Muscle of arm (tissue), 12 donors: ENCODE measurements around the gene LIN54. TPM values are rescaled to one million over a fixed set of nuclear protein-coding genes. Genes with fewer than 3 reads are reported as not detected.
"Not testable (repeated sequence)": the region's sequence is repeated elsewhere in the genome, so short reads cannot be mapped to it uniquely, and the experiment has no call there.

Experiments
- DNase-seq: peaks from one replicate; pipeline ENCODE4 v3.0.0-alpha.2; 2013
- polyA plus RNA-seq, 12 donors: library from polyadenylated mRNA; unstranded; fragments of 120-200 nt; gene quantifications; one replicate each; pipeline ENCODE4 v1.2.1, GENCODE V29; 2013; ENCODE audit not compliant: insufficient read length in 12 of 12

The LIN54 gene
- polyA plus RNA-seq, 12 donors: 7.2 to 13.0 (median 10.6) TPM; not detected in 1

DNA sequence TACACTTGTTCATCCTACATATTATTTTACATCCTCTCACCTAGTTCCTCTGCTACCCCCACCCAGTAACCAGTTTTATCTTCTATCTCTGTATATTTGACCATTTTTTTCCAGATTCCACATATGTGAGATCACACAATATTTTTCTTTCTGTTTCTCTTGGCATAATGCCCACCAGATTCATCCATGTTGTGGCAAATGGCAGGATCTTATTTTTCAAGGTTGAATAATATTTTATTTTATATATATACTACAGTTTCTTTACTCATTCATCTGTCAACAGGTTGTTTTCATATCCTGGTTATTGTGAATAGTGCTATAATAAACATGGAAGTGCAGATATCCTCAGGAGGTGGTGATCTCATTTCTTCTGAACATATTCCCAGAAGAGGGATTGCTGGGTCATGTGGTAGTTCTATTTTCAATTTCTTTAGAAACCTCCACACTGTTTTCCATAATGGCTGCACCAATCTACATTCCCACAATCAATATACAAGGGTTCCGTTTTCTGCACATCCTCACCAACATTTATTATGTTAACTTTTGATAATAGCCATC is 61.9 kb downstream of the LIN54 start:
- no peak for DNase-seq

DNA sequence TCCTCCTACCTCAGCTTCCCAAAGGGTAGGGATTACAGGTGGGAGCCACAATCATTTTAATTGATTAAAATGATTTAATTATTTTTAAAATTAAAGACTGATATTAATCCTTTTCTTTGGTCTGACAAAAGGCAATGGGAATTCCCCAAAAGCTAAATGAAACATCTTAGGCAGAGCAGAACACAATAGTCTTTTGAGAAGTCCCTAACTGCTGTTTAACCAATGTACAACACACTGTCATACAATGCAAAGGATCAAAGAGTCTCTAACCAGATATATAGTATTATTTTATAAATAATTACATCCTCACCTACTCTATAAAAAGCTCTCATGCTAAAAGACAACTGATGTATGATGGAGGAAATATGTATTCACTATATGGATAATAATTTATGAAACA is 63.1 kb downstream of the LIN54 start:
- DNase-seq: no peak

DNA sequence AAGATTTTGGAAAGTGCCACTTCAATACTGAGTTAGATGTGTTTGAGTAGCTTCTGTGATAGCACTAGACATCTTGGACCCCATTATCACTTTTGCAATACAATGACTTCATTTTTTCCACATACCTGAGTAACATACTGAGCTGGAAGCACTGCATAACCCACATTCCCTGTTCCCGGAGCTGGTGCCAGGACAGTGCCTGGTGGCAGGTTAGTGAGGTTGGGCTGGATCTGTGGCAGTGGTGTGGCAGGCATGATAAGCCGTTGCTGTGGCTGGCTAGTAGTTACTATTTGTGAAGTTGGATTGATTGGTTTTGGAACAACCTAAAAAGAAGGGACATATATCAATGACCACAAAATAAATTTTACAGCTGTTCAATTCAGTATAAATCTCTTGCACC is 71.2 kb downstream of the LIN54 start:
- DNase-seq: no peak

DNA sequence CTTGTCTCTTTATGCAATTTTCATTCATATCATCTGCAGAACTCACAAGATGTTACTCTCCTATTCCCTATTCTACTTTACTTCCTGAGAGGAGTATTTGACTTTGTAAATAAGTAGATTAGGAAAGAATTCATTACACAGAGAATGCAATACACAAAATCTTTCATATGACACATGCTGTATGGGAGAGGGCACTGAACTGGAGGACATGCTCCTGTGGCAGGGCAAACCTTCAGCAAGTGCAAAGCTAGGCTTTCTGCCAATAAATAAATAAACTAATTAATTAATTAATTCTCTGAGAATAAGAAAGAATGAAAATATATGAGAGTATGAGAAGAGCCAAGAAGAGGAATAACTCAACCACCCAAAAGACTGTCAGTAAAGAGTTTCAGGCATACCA is 76.2 kb downstream of the LIN54 start:
- no peak for DNase-seq

DNA sequence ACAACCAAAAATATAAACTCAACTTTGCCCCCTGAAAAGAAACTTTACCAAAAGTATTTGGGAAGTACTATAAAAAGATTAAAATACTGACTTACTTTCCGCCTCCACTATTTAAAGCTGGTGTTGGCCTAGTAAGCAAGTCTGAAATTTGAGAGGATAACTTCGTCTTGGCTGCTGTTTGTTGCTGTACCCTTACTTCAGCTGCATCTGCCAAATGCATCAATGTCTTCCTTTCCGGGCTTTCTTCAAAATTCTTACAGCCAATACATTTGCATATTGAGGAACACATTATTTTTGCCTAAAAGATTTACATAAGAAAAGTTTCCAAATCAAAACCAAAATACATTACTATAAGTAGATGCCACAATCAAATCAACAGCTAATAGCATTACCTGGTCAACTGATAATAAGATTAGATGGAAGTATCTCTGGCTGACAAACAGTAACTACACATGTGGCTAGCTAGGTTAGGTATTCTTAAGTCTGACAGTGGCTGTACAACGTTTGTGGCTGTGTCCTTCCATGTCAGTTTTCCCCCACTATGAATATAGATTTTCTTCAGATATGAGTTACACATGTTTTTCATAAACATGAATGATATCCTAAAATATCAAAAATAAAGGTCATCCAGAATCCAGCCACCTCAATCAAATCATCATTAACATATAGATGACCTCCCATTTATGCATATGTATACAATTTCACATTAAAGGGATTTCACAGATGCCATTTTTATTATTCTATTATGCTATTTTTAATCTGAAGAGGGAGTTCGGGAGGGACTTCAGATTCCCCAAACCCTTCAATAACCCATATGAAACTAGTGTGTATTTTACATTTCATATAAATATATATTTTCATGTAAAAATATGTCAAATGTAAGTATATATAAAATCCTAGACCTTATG is 79.5 kb downstream of the LIN54 start:
- peak; percentile 25 for DNase-seq

DNA sequence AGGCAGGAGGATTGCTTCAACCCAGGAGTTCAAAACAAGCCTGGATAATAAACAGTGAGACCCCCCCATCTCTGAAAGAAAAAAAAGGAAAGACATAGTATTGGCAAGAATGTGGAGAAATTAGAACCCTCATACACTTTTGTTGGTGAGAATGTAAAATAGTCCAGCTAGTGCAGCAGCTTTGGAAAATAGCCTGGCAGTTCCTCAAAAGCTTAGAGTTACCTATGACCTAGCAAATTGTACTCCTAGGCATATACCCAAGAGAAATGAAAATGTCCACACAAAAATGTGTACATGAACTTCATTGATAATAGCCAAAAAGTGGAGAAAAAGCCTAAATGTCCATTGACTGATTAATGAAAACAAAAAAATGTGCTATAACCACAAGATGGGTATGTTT is 88.8 kb downstream of the LIN54 start:
- no peak for DNase-seq

DNA sequence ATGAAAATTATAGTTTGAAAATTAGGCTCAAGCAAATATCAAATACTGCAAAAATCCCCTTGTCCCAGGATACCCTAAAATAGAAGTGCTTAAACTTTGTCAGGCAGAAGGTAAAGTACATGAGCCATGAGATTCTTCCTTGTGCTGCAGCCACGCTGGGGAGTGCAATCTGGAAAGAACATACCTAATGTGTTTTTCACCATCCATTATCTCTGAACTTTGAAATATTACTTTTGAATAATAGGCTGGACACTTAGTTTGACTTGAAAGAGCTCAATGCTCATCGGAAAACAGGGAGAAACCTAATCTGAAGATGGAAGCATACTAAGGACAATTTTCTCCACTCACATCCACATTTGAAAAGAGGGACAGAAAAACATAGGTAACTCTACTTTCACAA is 91.2 kb downstream of the LIN54 start:
- no peak for DNase-seq

DNA sequence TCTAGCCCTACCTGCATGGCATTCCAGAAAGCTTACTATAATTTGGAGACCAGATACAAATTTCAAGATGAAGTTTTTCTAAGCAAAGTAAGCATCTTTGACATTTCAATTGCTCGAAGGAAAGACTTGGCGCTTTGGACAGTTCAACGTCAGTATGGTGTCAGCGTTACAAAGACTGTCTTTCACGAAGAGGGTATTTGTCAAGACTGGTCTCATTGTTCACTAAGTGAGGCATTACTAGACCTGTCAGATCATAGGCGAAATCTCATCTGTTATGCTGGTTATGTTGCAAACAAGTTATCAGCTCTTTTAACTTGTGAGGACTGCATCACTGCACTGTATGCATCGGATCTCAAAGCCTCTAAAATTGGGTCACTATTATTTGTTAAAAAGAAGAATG is 92.5 kb downstream of the LIN54 start:
- no peak for DNase-seq

DNA sequence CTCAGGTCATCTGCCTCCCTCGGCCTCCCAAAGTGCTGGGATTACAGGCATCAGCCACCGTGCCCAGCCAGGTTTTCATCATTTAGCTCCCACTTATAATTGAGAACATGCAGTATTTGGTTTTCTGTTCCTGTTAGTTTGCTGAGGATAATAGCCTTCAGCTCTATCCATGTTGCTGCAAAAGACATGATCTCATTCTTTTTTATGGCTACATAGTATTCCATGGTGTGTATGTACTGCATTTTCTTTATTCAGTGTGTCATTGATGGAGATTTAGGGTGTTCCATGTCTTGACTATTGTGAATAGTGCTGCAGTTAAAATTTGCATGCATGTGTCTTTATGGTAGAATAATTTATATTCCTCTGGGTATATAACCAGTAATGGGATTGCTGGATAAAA is 96.7 kb downstream of the LIN54 start:
- DNase-seq: not testable (repeated sequence)

DNA sequence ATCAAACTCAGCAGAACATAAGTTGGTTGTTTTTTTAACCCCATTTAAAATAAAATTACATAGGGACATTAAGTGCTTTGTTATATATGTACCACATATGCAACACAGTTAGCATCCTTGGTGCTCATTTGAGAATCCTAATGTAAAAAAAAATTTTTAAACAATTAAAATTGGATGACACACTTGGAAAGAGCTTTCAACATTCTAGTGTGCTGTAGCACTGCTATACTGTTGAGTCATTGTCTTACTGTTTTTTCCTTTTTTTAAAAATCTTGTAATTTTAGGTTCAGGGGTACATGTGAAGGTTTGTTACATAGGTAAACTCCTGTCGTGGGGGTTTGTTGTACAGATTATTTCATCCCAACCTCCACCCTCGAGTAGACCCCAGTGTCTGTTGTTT is 97.3 kb downstream of the LIN54 start:
- no peak for DNase-seq

DNA sequence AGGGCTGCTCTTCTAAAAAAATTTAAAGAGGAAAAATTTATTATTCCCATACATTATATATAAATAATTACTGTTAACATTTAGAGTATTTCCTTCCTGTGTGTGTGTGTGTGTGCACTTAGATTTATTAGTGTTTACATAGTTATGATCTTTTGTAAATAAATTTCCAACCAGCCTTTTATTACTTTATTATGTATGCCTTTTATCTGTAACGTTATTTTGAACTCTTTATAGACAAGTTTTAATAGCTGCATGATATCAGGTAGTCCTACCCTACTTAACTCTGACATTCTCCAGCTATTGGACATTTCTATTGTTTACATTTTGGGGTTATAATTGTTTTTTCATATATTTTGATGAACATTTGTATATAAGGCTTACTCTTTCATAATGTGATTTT is 101.3 kb downstream of the LIN54 start:
- DNase-seq: no peak

DNA sequence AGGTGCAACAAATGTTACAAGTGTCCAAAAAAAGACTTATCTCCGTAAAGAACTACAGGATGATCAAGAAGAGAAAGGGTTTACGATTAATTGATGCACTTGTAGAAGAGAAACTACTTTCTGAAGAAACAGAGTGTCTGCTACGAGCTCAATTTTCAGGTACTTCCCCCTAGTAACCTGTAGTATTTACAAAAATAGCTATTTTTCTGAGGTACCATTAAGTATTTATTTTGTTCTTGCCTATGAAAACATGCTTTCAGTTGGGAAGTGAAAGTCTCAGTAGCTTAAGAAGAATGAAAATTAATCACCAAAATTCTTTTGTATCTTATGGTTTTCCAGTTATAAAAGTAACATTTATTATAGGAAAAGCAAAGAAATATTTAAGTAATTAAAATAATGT is 104.2 kb downstream of the LIN54 start:
- no peak for DNase-seq

DNA sequence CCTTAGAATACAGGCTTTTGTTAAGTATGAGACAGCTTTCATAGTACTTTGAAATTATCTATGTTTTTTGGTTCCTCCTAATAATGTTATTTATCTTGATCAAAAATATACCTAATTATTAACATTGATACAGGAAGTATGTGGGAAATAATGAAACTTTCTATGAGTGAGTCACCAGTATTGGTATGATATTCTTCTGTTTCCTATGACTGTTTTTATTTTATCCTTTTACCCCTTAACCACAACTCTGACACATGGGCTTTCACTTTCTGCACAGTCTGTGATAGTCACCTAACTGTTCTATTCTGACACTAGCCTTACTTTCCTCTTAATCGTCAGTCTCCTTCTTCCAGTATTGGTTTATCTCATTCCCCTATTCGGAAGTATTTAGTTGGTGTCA is 105.4 kb downstream of the LIN54 start:
- no peak for DNase-seq

DNA sequence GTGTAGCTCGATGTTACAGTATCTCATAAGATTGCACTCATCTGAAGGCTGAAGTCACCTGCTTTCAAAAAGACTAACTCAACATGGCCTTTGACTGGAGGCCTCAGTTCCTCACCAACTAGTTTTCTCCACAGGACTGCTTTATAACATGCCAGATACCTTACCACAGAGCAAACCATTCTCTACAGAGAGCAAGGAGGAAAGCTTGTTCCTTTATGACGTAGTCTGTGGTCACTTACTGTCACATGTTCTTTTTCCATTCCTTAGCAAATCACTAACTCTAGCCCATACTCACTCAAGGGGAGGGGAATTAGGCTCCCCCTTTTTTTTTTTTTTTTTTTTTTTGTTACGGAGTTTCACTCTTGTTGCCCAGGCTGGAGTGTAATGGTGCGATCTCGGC is 106.9 kb downstream of the LIN54 start:
- no peak for DNase-seq

DNA sequence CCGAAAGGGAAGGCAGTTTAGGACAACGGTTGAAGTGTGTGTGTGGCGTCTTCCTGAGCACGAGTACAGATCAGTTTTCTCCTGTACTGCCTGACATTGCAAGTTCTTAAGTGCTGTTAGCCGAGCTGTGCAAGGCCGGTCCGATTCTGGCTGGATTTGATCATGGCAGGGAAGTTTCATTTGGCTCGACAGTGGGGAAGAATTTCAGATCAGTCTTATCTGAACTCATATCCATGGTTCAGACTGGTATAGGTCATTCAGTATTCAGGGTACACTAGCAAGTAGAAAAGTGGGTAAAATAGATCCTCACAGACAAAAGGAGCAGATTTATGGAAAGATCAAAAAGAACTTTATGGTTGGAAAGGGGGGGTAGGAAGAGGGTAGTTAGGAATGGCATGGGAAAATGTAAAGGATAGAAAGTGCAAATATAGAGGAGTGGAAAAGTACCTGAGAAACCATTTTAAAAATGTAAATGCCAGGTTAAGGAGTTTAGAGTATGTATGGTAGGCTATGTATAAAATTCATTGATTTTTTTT is 109.4 kb downstream of the LIN54 start:
- DNase-seq: no peak

DNA sequence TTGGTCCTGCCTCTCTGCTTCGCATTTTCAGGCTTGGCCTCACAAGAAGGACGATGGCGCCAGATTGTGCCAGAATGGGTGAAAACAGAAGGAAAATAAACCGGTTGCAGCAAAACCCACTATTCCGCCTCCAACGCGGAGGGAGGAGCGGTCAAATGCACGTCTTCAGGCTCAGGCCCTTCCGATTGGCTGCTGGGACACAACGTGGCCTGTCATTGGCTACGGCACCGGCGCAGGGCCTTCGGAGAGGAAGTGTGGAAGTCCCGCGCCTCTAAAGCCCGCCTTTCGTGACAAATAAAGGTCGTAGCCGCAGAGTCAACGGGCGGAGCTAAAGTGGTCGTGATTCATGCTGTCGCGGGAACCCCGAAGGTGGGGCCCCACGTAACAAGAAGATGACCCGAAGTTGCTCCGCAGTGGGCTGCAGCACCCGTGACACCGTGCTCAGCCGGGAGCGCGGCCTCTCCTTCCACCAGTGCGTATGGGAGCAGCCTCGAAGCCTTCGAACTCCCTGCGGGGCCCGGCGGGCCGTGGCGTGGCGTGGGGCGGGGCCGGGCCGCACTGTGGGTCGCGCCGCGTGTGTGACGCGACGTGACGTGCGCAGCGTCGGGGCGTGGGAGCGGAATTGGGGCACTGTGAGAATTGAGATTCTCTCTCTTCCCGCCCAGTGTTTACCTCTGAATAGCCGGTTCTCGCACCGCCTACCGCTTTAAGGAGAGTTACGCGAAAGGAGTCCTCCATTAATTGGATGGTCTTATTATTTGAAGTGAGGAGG is 110.0 kb downstream of the LIN54 start, which contains the start of gene THAP9:
TSS of gene THAP9 (plus strand) at position 325 of the 772 bp plus-strand sequence. CDS start at position 393, 68 bp downstream.
- peak; percentile 99 for DNase-seq

DNA sequence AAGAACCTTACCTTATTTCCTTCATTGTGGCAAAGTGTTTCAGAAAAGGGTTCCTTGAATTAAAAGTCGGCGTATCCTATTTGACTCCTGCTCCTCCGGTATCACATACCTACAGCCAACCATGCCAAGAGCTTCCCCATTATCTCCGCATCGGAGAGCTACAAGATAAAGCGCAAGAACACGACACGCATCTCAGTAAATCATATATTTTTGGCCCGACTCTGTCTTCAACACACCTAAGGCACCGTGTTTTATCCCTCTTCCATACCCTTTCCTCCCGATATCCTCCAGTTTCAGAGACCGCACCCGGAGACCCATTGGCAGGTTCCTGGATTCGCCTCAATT is 110.6 kb downstream of the LIN54 start:
- no peak for DNase-seq

DNA sequence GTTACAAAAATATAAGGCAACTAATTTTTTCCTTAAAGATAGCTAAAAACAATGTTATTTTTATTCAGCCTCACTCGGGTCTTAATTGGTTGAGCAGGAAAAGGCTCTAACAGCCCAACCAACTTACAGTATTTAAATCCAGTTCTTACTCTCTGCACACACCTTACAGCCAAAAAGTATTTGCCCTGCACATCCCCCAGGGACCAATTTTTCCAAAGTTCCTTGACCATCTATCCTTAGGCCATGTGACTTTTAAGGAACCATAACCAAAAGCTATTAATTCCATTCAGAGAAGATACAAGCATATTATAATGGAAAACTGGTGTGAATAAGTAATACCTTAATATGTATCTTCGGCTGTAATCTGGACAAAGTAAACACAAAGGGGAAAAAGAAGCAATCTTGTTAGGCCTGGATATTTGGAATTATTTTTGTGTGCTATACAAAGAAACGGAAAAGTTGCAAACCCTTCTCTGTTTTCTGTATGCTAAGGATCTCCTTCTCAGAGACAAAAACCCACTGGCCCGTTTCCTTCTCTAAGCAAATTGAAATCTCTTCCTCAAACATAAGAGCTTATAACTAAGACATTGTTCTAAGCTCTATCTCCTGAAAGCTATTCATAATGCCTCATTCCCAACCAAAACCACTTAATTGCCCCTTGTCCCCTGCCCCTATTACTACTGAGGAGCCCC is 111.1 kb downstream of the LIN54 start:
- DNase-seq: no peak

DNA sequence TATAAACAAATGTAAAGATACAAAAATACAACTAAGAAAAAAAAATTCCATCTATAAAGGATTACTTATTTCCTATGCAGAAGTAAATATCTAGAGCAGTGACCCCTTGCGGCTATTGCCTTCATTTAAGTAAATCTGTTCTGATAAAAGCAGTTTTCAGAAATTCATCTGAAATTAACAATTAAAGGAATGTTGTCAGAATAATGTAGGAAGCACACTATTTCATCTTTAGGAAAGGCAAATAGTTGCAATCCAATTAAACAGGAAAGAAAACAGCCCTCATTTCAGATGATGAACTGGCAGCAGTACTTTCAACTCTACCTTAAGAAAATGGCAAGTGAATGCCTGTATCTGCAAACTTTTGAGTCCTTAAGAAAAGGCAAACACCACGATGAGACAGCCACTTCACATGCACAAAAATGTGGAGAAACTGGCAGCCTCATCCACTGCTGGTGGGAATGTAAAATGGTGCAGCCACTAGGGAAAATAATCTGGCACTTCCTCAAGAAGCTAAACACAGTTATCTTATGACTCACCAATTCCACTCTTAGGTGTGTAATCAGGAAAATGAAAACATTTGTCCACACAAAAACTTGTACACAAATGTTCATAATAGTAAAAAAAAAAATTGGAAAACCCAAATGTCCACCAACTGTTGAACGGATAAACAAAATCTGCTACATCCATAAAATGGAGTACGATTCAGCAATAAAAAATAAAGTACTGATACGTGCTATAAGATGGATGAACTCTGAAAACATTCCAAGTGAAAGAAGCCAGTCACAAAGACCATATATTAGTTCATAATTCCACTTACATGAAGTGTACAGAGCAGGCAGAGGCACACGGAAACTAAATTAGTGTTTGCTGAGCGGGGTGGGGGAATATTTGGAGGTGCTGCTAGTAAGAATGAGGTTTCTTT is 112.0 kb downstream of the LIN54 start:
- no peak for DNase-seq

DNA sequence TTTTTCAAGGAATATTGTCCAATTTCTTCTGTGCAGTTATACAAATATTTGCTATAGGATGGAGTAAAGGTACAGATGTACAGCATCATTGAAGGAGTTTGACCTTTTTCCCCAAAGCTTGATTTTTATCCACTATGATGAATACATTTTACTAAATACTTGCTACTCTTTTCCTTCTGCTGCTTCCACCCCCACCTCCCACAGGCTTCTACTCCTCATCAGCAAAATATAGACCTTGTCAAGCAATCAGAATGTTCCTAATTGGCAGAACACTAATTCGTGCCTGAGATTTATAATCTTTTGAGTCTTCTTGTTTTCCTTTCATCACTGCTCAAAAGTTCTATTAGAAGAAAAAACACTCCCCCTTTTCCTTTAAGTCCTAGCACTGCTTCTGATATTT is 113.9 kb downstream of the LIN54 start:
- no peak for DNase-seq

DNA sequence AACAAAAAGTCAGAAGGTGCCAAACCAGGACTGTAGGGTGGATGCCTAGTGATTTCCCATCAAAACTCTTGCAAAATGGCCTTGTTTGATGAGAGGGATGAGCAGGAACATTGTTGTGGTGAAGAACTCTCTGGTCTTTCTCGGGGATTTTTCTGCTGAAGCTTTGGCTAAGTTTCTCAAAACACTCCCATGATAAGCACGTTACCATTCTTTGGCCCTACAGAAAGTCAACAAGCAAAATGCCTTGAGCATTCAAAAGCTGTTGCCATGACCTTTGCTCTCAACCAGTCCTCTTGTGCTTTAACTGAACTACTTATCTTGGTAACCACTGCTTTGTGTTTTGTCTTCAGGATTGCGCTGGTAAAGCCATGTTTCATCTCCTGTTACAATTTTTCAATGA is 116.7 kb downstream of the LIN54 start:
- no peak for DNase-seq
